ENCODE data around the gene RAPGEF2.
"Not testable (repeated sequence)": the region's sequence is repeated elsewhere in the genome, so short reads cannot be mapped to it uniquely, and the experiment has no call there.

The RAPGEF2 gene

GRCh38 chr4:159342374-159342773, 239.5 kb downstream of the RAPGEF2 start:
- no peak for DNase-seq

GRCh38 chr4:159343116-159343515, 240.2 kb downstream of the RAPGEF2 start:
- DNase-seq: no peak

- no peak for DNase-seq
These were observed 242.0 kb downstream of the RAPGEF2 start for GRCh38 chr4:159344877-159345276.

GRCh38 chr4:159346681-159347080, 243.8 kb downstream of the RAPGEF2 start:
- DNase-seq: no peak

GRCh38 chr4:159347813-159348212, 244.9 kb downstream of the RAPGEF2 start:
- no peak for DNase-seq

- DNase-seq: no peak
These were observed 246.5 kb downstream of the RAPGEF2 start for GRCh38 chr4:159349332-159349731.

GRCh38 chr4:159352609-159353008, 249.7 kb downstream of the RAPGEF2 start:
- no peak for DNase-seq

- DNase-seq: no peak
These were observed 250.7 kb downstream of the RAPGEF2 start for GRCh38 chr4:159353422-159354116.

- no peak for DNase-seq
These were observed 252.6 kb downstream of the RAPGEF2 start for GRCh38 chr4:159355466-159355865.

- DNase-seq: no peak
These were observed 254.5 kb downstream of the RAPGEF2 start for GRCh38 chr4:159357350-159357749.

GRCh38 chr4:159358226-159358625, 255.3 kb downstream of the RAPGEF2 start:
- no peak for DNase-seq

GRCh38 chr4:159360549-159360948, 257.7 kb downstream of the RAPGEF2 start:
- no peak for DNase-seq

- no peak for DNase-seq
These were observed 260.5 kb downstream of the RAPGEF2 start for GRCh38 chr4:159363361-159363760.

GRCh38 chr4:159366966-159367780, 264.3 kb downstream of the RAPGEF2 start:
- no peak for DNase-seq

GRCh38 chr4:159367781-159368080, 264.9 kb downstream of the RAPGEF2 start:
- no peak for DNase-seq

GRCh38 chr4:159368320-159368719, 265.4 kb downstream of the RAPGEF2 start:
- no peak for DNase-seq

- no peak for DNase-seq
These were observed 266.4 kb downstream of the RAPGEF2 start for GRCh38 chr4:159369256-159369655.

- no peak for DNase-seq
These were observed 267.4 kb downstream of the RAPGEF2 start for GRCh38 chr4:159370286-159370685.

GRCh38 chr4:159374749-159375530, 272.1 kb downstream of the RAPGEF2 start:
- DNase-seq: no peak

GRCh38 chr4:159376289-159376688, 273.4 kb downstream of the RAPGEF2 start:
- DNase-seq: no peak

GRCh38 chr4:159378056-159378616, 275.3 kb downstream of the RAPGEF2 start:
- DNase-seq: no peak

GRCh38 chr4:159379064-159379463, 276.2 kb downstream of the RAPGEF2 start:
- not testable (repeated sequence) for DNase-seq

- DNase-seq: no peak
These were observed 277.0 kb downstream of the RAPGEF2 start for GRCh38 chr4:159379836-159380235.
